Activated CD4-positive, alpha-beta T cell treated with anti-CD3 and anti-CD28 coated beads for 24 hours (primary cell): ENCODE results near the gene LTBP3.
"Not testable (repeated sequence)": the region's sequence is repeated elsewhere in the genome, so short reads cannot be mapped to it uniquely, and the experiment has no call there.

Source experiments
- DNase-seq, 2 donors: peaks; one replicate each; pipeline ENCODE4 v3.0.0-alpha.2; 2020; ENCODE audit warnings: low read depth in 2 of 2

The LTBP3 gene

DNA sequence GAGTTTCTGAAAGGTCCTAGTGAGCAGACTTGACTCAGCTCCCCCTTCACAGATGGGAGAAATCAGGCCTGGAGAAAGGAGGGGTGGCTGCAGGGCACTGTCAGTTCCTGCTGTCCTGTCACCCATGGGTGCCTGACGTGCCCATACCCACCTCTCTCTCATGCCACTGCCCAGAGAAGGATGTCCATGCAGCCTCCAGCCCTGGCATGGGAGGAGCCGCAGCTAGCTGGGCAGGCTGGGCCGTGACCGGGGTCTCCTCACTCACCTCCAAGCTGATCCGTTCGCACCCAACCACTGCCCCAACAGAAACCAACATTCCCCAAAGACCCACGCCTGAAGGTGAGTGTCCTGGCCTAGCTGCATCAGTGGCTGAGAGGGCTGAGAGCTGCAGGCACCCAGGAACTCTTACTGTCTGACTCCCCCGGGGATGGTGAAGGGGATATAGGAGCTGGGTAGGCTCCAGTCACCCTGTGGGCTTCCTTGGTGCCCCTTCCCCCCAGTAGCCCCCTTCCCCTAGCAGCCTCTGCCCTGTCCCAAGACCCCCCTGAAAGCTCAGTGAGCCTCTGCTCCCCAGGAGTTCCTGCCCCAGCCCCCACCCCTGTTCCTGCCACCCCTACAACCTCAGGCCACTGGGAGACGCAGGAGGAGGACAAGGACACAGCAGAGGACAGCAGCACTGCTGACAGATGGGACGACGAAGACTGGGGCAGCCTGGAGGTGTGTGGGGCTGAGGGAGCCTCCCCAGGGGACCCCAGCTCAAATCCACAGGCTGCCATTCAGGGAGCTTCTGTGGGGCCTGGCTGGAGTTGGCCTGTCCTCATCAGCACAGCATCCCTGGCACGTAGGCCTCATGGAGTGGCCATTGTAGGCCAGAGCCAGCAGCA is 21.5 kb downstream of the LTBP3 start:
- DNase-seq: no peak

DNA sequence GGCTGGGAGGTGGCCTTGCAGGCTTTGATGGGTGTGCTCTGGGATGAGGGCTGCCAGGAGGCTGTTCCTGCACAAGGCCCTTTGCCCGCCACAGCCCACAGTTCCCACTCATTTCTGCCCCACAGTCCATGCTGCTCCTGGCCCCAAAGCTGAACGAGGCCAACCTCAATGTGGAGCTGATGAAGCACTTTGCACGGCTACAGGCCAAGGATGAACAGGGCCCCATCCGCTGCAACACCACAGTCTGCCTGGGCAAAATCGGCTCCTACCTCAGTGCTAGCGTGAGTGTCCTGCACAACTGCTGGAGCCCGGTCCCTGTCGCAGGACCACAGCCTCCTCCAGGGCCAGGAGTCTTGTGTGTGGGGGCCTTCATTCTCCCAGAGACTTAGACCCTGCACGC is 23.1 kb downstream of the LTBP3 start:
- no peak for DNase-seq

DNA sequence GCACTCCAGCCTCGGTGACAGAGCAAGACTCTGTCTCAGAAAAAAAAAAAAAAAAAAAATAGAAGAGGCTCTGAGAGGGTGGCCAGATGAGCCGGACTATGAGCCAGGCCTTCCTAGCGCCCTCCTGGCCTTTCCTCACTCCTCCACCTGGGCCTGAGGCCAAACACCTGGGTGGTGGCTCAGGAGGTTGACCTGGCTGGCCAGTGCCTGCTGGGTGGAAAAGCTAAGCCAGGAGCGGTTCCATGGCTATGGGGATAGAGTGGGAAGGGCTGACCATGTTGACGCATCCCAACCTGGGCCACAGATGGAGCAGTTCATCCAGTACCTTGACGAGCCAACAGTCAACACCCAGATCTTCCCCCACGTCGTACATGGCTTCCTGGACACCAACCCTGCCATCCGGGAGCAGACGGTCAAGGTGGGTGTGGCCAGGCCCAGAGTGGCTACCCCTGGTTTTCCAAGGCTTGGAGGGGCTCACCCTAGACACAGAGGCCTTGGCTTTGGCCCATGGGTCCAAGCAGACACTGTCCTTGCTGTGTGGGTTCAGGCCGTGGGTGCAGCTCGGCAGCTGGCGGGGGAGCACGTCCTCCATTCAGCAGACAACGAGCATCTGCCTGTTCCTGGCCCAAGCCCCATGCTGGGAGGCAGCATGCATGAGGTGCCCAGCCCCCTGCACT is 25.6 kb downstream of the LTBP3 start:
- DNase-seq: no peak

DNA sequence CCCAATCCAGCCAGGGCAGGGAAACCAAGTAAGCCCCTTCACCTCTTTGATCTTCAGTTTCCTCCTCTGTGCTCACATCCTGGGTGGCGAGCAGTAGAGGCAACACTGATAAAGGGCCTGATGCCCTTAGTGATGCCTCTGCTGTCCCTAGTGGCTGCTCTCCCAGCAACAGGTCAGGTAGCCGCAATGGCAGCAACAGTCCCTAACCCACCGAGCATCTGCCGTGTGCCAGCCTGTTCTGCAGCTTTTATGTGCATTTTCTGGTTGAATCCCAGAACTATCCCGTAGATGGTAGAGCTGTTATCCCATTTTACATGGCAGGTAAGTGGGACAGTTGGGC is 28.0 kb downstream of the LTBP3 start:
- DNase-seq: no peak

DNA sequence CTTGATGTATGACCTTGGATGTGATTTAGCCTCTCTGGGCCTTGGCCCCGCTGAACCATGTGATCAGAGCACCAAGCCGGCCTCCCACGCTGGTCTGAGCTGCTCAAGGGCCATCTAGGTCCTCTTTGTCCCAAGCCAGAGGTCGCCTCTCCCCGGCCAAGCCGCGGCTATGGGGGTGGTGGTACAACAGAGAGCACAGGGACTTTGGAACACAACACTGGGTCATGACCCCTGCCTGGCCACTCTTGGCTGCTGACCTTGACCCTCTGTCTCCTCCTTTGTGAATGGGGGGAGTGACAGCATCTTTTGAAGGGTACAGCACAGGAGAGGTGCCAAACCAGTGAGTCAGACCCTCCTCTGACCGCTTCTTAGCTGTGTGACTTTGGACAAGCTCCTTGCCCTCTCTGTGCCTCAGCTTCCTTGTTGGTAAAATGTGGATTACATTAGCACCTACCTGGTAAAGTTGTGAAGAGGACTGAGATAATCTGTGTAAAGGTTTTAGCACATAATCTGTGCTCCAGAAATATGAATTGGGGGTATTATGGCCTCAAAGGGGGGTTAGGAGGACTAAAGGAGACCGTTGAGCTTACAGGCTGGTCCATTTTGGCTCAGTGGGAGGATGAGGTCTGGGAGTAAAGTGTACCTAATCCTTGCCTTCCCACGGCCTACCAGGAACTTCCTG is 28.5 kb downstream of the LTBP3 start:
- DNase-seq: no peak

DNA sequence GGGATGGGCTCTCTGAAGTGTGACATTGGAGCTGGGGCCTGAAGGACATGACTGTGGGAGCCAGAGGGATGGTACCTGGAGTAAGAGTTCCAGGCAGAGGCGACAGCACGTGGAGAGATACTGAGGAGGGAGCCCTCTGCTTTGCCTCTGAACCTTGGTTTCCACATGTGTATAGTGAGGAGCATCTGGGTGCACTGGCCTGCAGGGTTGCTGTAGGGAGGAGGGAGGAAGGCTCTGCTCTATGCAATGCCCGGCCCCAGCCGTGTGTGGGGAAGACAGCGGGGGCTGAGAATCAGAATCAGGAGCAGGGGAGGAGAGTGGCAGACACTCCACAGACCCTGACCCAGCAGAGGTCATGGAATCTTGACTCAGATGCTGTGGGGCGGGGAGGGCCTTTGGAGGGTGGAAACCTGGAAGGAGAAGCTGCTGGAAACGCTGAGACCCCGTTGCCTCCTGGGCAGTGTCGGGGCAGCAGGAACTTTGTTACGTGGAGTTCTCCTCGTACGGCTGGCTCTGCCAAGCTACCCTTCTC is 29.3 kb downstream of the LTBP3 start:
- DNase-seq: no peak

DNA sequence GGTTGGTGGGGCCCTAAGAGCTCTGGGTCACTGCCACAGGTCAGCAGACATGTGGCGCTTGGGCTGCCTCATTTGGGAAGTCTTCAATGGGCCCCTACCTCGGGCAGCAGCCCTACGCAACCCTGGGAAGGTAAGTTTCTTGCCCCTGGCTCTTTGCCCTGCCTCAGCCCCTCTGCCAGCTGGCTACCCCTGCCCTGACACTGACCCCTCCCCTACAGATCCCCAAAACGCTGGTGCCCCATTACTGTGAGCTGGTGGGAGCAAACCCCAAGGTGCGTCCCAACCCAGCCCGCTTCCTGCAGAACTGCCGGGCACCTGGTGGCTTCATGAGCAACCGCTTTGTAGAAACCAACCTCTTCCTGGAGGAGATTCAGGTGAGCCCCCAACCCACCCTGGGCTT is 31.4 kb downstream of the LTBP3 start:
- no peak for DNase-seq

DNA sequence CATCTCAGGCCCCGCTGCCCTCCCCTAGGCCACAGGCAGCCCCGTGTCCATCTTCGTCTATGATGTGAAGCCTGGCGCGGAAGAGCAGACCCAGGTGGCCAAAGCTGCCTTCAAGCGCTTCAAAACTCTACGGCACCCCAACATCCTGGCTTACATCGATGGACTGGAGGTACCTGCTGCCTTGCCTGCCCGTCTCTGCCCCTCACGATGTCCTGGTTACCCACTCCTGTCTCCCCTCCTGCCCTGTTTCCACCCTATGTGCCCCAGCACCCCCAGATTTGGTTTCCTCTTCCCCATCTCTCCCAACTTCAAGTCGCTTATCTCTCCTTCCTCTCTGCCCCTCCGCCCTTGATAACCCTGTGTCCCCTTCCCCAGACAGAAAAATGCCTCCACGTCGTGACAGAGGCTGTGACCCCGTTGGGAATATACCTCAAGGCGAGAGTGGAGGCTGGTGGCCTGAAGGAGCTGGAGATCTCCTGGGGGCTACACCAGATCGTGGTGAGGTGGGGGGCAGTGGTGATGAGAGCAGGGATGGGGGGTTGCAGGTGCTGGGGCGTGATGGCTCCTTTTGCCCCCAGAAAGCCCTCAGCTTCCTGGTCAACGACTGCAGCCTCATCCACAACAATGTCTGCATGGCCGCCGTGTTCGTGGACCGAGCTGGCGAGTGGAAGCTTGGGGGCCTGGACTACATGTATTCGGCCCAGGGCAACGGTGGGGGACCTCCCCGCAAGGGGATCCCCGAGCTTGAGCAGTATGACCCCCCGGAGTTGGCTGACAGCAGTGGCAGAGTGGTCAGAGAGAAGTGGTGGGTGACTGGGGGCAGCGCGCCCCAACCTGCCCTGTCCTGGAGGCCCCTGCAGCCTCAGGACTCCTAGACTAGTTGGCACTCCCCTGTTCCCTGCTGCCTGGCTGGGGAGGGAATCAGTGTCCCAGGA is 32.3 kb downstream of the LTBP3 start:
- DNase-seq: no peak

DNA sequence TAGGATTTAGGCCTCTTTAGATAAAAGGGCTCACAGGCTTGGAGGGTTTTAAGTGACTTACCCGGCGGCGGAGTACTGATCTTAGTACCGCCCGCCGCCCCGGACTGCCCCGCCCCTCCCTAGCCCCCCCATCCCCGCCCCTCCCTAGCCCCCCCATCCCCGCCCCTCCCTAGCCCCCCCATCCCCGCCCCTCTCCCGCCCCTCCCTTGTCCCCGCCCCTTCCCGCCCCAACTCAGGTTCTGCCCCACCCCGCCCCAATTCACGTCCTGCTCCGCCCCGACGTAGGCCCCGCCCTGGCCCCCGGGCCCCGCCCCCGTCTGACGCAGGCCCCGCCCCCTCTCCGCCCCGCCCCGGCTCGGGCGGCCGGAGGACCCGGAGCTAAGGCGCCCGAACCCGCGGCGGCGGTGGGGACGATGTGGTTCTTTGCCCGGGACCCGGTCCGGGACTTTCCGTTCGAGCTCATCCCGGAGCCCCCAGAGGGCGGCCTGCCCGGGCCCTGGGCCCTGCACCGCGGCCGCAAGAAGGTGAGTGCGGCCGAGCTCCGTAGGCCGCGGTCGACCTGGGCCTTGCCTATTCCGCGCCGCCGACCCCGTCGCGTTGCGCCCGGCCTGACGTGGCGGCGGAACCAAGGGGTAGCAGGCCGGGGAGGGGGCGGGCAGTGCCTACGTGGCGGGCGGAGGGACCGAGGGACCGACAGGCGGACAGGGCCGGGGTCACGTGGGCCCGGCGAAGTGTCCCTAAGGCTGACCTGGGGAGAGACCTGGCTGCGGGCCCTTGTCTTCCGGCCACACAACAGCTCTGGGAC is 33.2 kb downstream of the LTBP3 start, which contains the start of gene SCYL1:
SCYL1 (plus strand) TSS at position 343 of the 805 bp plus-strand sequence; CDS start at position 414, 71 bp downstream.
- DNase-seq: peak; percentile 68 to 74

DNA sequence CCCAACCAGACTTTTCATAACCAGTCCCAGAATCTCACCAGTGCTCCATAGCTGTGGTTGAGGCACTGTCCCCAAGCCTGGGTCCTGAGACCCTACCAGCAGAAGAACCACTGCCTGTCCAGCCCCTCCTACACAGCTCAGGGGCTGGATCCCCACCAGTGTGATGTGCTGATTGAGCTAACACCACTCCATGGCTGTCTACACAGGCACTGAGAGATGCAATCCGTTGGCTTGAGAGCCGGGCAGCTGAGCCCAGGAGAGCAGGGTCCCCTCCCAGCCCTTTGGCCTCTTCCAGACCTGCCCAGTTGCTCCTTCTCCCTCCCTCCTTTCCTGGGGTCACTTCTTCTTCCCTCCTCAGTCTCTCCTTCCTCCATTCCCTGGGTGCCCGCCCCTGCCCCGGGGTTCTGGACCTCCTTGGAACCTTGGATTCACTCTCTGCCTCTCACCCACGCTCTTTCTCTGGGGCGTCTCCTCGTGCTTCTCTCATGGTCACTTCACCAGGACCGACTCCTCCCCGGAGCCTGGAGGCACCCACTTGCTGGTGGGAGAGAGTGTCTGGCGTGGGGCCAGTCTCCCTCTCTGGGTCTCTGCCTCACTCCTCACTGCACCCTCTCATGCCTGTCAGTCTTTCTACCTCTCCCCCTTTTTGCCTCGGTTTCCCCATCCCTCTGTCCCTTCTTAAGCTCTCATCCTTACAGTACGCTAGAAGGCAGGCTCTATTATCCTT is 34.0 kb downstream of the LTBP3 start:
- DNase-seq: no peak

DNA sequence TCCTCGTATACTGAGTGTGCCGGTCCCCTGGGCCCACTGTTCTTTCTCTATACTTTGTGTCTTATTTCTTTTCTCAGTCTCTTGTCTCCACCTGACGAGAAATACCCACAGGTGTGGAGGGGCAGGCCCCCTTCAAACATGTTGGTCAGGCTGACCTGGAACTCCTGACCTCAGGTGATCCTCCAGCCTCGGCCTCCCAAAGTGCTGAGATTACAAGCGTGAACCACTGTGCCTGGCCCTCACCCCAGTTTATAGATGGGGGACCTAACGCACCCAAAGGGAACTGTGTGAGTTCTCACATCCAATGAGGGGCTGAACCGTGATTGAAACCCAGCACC is 34.6 kb downstream of the LTBP3 start:
- DNase-seq: not testable (repeated sequence)

DNA sequence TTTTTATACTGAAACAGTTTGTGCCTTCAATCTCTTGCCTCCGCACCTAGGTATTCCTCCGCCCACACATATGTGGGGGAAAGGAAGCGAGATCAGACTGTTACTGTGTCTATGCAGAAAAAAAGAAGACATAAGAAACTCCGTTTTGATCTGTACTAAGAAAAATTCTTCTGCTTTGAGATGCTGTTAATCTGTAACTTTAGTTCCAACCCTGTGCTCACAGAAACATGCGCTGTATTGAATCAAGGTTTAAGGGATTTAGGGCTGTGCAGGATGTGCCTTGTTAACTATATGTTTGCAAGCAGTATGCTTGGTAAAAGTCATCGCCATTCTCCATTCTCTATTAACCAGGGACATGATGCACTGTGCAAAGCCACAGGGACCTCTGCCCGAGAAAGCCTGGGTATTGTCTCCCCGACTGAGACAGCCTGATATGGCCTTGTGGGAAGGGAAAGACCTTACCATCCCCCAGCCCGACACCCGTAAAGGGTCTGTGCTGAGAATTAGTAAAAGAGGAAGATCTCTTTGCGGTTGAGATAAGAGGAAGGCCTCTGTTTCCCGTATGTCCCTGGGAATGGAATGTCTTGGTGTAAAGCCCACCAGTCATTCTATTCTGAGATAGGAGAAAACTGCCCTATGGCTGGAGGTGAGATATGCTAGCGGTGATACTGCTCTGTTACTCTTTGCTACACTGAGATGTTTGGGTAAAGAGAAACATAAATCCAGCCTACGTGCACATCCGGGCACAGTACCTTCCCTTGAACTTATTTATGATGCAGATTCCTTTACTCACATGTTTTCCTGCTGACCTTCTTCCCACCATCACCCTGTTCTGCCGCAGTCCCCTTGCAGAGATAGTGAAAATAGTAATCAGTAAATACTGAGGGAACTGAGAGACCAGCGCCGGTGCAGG is 35.2 kb downstream of the LTBP3 start:
- not testable (repeated sequence) for DNase-seq

DNA sequence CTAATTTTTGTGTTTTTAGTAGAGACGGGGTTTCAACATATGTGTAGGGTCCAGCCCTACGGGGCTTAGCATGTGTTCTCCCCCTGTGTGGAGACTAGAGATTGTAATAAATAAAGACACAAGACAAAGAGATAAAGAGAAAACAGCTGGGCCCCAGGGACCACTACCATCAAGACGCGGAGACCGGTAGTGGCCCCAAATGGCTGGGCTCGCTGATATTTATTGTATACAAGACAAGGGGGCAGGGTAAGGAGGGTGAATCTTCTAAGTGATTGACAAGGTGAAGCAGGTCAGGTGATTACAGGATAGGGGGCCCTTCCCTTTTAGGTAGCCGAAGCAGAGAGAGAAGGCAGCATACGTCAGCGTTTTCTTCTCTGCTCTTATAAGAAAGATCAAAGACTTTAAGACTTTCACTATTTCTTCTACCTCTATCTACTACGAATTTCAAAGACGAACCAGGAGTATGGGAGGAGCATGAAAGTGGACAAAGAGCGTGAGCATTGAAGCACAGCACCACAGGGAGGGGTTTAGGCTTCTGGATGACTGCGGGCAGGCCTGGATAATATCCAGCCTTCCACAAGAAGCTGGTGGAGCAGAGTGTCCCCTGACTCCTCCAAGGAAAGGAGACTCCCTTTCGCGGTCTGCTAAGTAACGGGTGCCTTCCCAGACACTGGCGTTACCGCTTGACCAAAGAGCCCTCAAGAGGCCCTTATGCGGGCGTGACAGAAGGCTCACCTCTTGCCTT is 36.2 kb downstream of the LTBP3 start:
- DNase-seq: not testable (repeated sequence)

DNA sequence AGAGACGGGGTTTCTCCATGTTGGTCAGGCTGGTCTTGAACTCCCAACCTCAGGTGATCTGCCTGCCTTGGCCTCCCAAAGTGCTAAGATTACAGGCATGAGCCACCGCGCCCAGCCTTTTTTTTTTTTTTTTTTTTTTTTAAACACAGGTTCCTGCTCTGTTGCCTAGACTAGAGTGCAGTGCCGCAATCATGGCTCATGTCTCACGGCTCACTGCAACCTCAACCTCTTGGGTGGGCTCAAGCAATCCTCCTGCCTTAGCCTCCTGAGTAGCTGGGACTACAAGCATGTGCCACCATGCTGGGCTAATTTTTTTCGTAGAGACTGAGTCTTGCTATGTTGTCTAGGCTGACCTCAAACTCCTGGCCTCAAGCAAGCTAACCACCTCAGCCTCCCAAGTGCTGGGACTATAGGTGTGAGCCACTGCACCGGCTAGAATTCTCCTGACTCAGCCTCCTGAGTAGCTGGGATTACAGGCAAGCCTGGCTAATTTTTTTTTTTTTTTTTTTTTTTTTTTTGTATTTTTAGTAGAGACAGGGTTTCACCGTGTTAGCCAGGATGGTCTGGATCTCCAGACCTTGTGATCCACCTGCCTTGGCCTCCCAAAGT is 39.1 kb downstream of the LTBP3 start:
- not testable (repeated sequence) for DNase-seq

DNA sequence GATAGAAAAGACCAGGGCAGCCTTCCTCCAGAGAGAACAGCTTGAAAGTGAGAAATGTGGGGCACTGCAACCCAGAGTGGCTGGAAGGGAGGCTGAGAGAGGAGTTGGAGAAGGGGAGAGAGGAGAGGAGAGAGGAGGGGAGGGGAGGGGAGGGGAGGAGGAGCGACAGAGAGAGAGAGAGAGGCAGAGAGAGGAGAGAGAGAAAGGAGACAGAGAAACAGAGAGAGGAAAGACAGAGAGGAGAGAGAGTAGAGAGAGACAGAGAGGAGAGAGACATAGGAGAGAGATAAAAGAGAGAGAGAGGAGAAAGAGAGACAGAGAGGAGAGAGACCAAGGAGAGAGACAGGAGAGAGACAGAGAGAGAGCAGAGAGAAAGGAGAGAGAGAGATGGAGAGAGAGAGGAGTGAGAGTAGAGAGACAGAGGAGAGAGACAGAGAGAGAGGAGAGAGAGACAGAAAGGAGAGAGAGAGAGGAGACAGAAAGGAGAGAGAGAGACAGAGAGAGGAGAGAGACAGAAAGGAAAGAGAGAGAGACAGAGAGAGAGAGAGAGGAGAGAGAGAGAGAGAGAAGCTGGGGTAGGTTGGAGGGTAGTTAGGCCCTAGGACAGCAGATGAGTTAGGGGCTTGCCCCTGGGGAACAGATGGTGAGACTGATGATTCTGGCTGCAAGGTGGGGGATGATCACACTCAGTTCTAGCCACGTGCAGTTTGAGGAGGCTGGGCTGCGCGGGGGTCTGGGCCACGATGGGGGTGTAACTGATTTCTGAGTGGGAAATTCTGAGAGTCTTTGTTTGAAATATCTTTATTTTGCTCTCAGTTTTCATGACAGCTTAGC is 41.8 kb downstream of the LTBP3 start:
- DNase-seq: no peak

DNA sequence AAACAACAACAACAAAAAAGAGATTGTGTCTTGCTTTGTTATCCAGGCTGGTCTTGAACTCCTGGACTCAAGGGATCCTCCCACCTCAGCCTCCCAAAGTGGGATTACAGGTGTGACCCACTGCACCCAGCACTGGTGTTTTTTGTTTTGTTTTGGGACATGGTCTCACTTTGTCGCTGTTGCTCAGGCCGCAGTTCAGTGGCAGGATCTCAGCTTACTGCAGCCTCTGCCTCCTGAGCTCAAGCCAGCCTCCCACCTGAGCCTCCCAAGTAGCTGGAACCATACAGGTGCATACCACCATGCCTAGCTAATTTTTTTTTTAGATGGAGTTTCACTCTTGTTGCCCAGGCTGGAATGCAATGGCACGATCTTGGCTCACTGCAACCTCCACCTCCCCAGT is 45.8 kb downstream of the LTBP3 start:
- DNase-seq: not testable (repeated sequence)
